Measurements from ENCODE around the gene LST1. TPM values are rescaled to one million over a fixed set of nuclear protein-coding genes. Genes with fewer than 3 reads are reported as not detected.

LST1 gene
- total RNA-seq, 1 experiment from 2014 or later = 1.6 TPM

DNA sequence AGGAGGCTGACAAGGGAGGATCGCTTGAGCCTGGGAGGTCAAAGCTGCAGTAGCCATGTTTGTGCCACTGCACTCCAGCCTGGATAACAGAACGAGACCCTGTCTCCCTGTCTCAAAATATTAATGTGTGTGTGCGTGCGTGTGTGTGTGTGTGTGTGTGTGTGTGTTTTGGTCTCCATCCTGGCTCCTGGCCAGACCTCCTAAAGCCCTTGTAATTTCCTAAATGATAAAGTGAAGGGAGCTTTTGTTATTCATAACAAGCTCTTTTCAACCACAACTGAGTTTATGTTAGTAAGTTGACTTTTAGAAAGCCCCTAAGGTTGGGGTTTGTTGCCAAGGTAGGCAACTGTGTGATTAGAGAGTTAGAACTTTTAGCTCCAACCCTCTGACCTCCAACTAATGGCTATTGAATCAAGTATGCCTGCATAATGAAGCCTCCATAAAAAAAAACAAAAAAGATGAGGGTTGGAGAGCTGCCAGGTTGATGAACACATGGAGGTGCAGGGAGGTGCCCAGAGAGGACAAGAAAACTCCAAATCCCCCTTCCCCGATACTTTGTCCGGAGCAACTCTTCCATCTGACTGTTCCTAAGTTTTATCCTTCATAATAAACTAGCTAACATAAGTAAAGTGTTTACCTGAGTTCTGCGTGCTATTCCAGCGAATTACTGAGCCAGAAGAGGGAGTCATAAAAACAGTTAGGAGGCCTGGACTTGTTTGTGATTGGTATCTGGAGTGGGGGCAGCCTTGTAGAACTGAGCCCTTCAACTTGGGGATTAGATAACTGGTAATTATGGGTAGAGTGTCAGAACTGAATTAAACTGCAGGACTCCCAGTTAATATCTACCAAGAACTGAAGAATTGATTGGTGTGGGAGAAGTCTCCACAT, 23.7 kb downstream of the LST1 start:
- no peaks in the 10 kb centered on the region for H3K36me3 ChIP-seq (ENCODE audit: low read depth)
- H3K4me3 ChIP-seq = no peak overlapping the region
- POLR2A ChIA-PET (ENCODE audit: unreplicated experiment) = interaction anchor here (0.6 kb wide), 2 partner anchors 28 to 521 kb away, joined by 3 to 4 read pairs; no protein-coding TSS in a partner anchor
- H3K27me3 ChIP-seq (ENCODE audit: insufficient read depth, low read depth) = no peaks in the 10 kb centered on the region
- no peaks in the 10 kb centered on the region for H4K20me1 ChIP-seq (ENCODE audit: insufficient read depth)
- no peaks in the 10 kb centered on the region for H3K9me2 ChIP-seq (ENCODE audit: insufficient read depth)
- CTCF ChIA-PET = interaction anchor here (0.5 kb wide), 1 partner anchor 16 kb away, joined by 3 read pairs; no protein-coding TSS in a partner anchor
- no peaks in the 10 kb centered on the region for H3F3A ChIP-seq (ENCODE audit: insufficient read depth, low read depth)
- no peaks in the 10 kb centered on the region for H3K4me1 ChIP-seq (replicated peaks; ENCODE audit: insufficient read depth)
- intact Hi-C loops (cut with micrococcal nuclease; ENCODE audit: unreplicated experiment) = no loop called here
- H3K79me2 ChIP-seq (ENCODE audit: low read depth) = no peaks in the 10 kb centered on the region
- H3K27ac ChIP-seq = no peak overlapping the region
- H3K9me3 ChIP-seq (ENCODE audit: insufficient read depth, low read depth) = no peaks in the 10 kb centered on the region
- BruUV-seq (replicated peaks) = no TSS peak
- no peak overlapping the region for H3K4me2 ChIP-seq
- TF ChIP-seq, protein P1, sequence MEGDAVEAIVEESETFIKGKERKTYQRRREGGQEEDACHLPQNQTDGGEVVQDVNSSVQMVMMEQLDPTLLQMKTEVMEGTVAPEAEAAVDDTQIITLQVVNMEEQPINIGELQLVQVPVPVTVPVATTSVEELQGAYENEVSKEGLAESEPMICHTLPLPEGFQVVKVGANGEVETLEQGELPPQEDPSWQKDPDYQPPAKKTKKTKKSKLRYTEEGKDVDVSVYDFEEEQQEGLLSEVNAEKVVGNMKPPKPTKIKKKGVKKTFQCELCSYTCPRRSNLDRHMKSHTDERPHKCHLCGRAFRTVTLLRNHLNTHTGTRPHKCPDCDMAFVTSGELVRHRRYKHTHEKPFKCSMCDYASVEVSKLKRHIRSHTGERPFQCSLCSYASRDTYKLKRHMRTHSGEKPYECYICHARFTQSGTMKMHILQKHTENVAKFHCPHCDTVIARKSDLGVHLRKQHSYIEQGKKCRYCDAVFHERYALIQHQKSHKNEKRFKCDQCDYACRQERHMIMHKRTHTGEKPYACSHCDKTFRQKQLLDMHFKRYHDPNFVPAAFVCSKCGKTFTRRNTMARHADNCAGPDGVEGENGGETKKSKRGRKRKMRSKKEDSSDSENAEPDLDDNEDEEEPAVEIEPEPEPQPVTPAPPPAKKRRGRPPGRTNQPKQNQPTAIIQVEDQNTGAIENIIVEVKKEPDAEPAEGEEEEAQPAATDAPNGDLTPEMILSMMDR (conservative IDR thresholded peaks at IDR 0.05) = no peak
- no peak for TF ChIP-seq EZH2 (IDR thresholded peaks at IDR 0.05; ENCODE audit: low read depth)
- H2AFZ ChIP-seq = no peak overlapping the region
- DNase-seq = no peak

DNA sequence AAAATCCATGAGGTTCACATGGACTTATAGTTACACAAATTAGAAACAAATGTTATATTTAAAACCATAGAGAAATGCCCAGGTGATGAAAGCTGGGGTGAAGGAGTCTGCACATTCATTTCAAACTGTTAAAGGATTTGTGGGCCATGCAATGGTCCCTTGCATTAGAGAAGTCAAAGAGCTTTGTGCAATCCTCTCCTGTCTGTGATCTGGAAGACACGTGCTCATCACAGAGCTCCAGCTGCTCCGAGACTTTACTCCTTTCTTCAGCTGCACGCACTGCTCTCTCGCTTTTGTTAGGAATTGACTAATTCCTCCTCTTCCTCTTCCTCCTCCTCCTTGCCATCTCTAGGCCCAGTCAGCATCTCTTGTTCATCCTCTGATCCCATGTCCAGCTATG, 24.9 kb downstream of the LST1 start:
- ChIA-PET CTCF (interaction anchor here (0.5 to 0.7 kb wide), 2 partner anchors 12 to 80 kb away, joined by 3 read pairs; no protein-coding TSS in a partner anchor), POLR2A (ENCODE audit: unreplicated experiment) (no interaction called here)
- Histone ChIP-seq H3K27ac (no peak overlapping the region), H2AFZ (no peak overlapping the region), H3K79me2 (ENCODE audit: low read depth) (no peaks in the 10 kb centered on the region), H3K4me3 (no peak overlapping the region), H4K20me1 (ENCODE audit: insufficient read depth) (no peaks in the 10 kb centered on the region), H3K4me1 (replicated peaks; ENCODE audit: insufficient read depth) (0 out of 2 replicates have a peak, but pooled peaks cover 4% of the 10 kb centered on the region), H3K36me3 (ENCODE audit: low read depth) (no peaks in the 10 kb centered on the region), H3K9me3 (ENCODE audit: insufficient read depth, low read depth) (no peaks in the 10 kb centered on the region), H3F3A (ENCODE audit: insufficient read depth, low read depth) (no peaks in the 10 kb centered on the region), H3K27me3 (ENCODE audit: insufficient read depth, low read depth) (no peaks in the 10 kb centered on the region), H3K4me2 (no peak overlapping the region), H3K9me2 (ENCODE audit: insufficient read depth) (no peaks in the 10 kb centered on the region)
- intact Hi-C loops (cut with micrococcal nuclease; ENCODE audit: unreplicated experiment) = no loop called here
- no peak for DNase-seq
- no TSS peak for BruUV-seq (replicated peaks)
- TF ChIP-seq EZH2 (IDR thresholded peaks at IDR 0.05; ENCODE audit: low read depth) = no peak
- TF ChIP-seq, protein P1 (conservative IDR thresholded peaks at IDR 0.05) = no peak

DNA sequence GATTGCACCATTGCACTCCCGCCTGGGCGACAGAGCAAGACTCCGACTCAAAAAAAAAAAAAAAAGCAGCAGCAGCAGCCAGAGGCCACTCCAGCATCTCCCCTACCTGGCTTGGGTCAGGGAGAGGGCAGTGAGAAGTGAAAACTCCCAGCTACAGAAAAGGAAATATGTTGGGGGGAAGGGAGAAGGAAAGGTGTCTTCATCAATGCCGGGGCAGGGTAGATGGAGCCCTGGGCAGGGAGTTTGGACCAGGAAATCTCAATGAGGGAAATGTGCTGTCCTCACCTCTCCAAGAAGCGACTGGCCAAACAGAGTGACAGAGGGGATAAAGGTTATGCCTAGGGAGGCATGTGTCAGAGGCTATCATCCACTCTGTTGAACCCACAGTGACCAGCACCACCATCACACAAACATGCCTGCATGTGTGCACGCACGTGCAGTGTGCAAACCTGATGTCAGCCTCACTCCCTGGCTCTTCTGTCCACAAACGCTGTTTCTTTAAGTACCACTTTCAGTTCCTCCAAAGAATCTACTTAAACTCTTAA, 28.1 kb downstream of the LST1 start:
- intact Hi-C loops (cut with micrococcal nuclease; ENCODE audit: unreplicated experiment) = no loop called here
- CTCF ChIA-PET = no interaction called here

More for the DNA sequence above, 28.1 kb downstream of the LST1 start:
- Histone ChIP-seq H3K4me3 (no peak overlapping the region), H3K36me3 (ENCODE audit: low read depth) (no peaks in the 10 kb centered on the region), H3K27ac (no peak overlapping the region), H3K4me2 (no peak overlapping the region), H3K79me2 (ENCODE audit: low read depth) (no peaks in the 10 kb centered on the region), H3K4me1 (replicated peaks; ENCODE audit: insufficient read depth) (0 out of 2 replicates have a peak, but pooled peaks cover 4% of the 10 kb centered on the region), H3K27me3 (ENCODE audit: insufficient read depth, low read depth) (no peaks in the 10 kb centered on the region), H3K9me3 (ENCODE audit: insufficient read depth, low read depth) (no peaks in the 10 kb centered on the region), H4K20me1 (ENCODE audit: insufficient read depth) (no peaks in the 10 kb centered on the region), H2AFZ (no peak overlapping the region), H3K9me2 (ENCODE audit: insufficient read depth) (no peaks in the 10 kb centered on the region), H3F3A (ENCODE audit: insufficient read depth, low read depth) (peaks cover under 1% of the 10 kb centered on the region; the same call in 1 of the 2 replicates)
- POLR2A ChIA-PET (ENCODE audit: unreplicated experiment) = no interaction called here
- no peak for DNase-seq
- TF ChIP-seq, protein P1 (conservative IDR thresholded peaks at IDR 0.05) = no peak
- no peak for TF ChIP-seq EZH2 (IDR thresholded peaks at IDR 0.05; ENCODE audit: low read depth)
- no TSS peak for BruUV-seq (replicated peaks)

All from PC-9 (cell line).